C1 segment of cervical spinal cord (tissue), 14 donors: ENCODE data around the gene TIMM8A.
"Not testable (repeated sequence)": the region's sequence is repeated elsewhere in the genome, so short reads cannot be mapped to it uniquely, and the experiment has no call there.

Experiments used
- DNase-seq, 14 donors: peaks; one replicate each; lab custom pipeline; 2025; lab: John Stamatoyannopoulos, UW

TIMM8A gene

DNA sequence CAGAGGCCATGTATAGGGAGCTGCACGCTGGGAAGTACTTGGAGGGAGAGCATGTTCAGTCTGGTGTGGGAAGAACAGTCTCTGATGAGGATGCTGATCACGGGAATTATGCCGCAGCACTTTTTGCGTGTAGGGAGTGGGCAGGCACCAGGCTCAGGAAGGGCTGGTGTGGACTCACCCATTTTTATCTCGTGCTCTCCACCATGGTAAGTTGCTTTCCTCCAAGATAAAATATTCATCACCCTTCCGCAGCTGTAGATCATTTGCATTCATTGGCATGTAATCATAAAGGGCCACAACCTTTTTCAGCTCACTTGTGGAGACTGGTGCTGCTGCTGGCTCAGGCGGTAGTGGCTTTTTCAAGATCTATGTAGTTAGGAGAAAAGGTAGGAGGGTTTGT, 11.8 kb upstream of the TIMM8A start:
- no peak for DNase-seq

DNA sequence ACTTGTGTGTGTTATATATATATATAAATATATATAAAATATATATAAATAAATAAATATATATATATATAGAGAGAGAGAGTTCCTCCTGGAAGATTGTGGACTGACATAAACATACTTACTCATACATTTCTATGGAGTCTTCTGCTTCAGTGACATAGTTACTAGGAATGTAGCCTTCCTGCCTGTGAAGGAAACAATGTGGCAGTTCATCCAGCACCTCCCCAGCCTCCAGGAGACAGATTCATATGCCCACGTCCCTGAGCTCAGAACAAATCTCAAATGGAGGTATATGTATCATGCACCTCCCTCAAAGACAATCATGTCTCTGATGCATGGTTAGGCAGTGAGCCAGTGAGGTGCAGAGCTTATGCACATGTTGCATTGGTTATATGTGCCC, 11.4 kb upstream of the TIMM8A start:
- no peak for DNase-seq

DNA sequence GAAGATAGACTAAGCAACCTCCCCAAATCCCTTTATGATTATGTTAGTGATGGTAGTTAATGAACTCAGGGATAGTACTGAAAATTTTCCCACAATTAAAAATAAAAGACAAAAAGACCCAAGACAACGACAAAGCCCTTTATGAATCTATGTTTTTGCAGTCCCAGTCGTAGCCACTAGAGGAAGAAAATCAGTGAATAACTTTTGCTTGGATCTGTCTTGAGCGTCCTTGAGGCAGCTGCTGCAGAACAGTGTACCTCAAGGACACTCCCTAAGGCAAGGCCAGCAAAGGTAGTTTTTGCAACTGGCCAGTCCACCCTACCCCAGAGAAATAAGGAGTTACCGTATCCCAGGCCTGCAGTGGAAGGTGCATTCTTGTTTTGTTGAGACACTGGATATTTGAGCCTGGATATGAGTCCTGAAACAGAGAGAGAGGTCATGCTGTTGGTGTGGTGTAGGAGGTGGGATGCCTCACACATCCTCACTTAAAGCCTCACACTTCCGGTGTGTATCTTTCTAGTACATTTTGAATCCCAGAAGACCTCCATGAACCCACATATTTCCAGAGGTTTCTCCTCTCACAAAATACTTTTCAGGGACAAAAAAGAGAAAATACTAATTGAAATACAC, 8.7 kb upstream of the TIMM8A start:
- no peak for DNase-seq

DNA sequence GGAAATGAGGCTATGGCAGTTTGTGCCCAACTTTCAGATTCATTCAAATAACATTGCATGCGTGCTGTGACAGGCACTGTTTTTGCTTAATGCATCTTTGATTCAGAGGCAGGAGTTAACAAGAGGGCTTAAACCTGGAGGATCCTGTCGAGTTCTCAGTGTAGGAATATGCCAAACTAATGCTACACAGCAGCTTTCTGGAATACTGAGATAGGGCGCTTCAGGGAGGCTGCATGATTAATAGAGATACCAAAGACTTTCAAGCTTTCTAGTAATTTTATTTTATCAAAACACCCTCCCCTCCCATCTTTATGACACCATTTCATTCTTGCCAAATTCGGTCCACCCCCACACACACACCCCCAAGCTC, 636 bp upstream of the TIMM8A start:
- no peak for DNase-seq

DNA sequence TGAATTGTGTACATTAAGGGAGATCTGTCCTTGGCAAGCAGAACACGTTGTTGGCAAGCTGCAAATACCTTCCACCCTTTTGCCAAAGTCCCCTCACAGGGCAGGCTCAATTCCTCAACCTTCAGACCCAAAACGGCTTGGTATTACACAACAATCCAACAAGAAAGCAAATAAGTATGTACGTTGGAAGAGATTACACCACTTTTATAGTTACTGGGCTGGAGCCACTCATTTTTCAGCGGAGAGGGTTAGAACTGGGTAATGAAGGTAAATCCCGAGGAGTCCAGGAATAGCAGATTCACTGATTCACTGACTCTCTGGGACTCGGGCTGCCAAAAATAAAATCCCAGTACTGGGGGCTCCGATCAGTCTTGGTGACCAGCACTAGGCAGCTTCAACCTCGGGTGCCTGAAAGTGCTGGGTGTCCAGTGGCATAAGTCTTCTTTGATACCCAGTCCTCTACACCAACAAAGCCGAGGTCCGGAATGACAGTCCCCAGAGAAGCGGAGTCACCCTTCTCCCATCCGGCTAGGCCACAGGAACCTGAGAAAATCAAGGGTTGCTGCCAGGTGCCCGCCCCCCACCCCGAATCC, 587 bp downstream of the TIMM8A start:
- DNase-seq = peak in 2 of 14 donors; percentile 25 to 32

DNA sequence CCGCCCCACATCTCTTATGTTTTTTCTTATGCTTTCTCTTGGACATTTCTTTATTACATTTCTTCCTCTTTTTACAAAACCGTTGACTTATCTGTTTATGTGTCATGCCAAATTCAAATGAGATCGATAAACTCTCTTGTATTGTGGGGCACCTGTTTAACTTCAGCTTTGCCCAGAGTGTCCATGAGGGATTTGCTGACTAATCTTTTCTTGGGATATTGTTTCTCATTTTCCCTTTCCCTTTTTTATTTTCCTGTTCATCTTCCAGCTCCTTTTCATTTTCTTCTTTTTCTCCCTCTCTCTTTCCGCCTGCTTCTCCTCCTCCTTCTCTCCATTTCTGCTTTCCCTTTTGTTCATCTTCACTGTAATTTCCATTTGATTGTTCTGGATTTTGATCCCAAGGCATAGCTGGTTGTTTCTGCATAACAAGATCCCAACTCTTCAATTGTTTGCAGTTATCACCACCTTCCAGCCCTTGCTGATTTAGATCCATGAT, 10.7 kb downstream of the TIMM8A start:
- no peak for DNase-seq

DNA sequence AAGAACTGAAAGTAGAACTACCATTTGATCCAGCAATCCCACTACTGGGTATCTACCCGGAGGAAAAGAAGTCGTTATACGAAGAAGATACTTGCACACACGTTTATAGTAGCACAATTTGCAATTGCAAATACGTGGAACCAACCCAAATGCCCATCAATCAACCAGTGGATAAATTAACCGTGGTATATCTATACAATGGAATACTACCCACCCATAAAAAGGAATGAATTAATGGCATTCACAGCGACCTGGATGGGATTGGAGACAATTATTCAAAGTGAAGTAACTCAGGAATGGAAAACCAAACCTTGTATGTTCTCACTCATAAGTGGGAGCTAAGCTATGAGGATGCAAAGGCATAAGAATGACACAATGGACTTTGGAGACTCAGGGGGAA, 14.2 kb downstream of the TIMM8A start:
- not testable (repeated sequence) for DNase-seq

DNA sequence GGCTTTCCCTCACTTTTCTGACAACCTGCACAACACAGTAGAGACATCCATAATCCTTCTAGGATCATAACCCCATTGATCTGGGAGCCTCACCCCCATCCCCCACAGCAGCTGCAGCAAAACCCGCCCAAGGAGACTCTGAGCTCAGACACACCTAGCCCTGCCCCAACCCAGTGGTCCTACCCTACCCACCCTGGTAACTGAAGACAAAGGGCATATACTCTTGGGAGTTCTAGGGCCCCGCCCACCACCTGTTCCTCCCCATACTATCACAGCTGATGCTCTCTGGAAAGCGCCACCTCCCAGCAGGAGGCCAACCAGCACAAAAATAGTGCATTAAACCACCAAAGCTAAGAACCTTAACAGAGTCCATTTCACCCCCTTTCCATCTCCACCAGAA, 21.9 kb downstream of the TIMM8A start:
- DNase-seq = not testable (repeated sequence)

DNA sequence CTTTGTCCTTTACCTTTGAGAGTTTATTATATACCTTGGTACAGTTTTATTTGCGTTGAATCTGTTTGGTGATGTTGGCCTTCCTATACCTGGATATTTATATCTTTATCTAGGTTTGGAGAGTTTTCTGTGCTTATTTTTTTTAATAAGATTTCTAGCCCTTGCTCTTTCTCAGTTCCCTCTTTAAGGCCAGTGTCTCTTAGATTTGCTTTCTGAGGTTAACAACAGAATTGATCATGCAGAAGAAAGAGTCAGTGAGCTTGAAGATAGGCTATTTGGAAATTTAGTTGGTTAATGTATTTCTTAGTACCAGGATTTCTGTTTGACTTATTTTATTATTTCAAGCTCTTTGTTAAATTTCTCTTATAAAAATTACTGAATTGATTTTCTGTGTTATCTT, 44.8 kb downstream of the TIMM8A start:
- DNase-seq = no peak
